GM12801 (cell line): ENCODE data around the gene FAM83F.

ENCODE experiments used
- CTCF ChIP-seq: IDR thresholded peaks from one replicate; pipeline ENCODE4 v1.5.1; 2011; ENCODE audit warnings: control low read depth; ENCODE audit not compliant: insufficient read length; ENCODE audit errors: extremely low read depth

Gene FAM83F

DNA sequence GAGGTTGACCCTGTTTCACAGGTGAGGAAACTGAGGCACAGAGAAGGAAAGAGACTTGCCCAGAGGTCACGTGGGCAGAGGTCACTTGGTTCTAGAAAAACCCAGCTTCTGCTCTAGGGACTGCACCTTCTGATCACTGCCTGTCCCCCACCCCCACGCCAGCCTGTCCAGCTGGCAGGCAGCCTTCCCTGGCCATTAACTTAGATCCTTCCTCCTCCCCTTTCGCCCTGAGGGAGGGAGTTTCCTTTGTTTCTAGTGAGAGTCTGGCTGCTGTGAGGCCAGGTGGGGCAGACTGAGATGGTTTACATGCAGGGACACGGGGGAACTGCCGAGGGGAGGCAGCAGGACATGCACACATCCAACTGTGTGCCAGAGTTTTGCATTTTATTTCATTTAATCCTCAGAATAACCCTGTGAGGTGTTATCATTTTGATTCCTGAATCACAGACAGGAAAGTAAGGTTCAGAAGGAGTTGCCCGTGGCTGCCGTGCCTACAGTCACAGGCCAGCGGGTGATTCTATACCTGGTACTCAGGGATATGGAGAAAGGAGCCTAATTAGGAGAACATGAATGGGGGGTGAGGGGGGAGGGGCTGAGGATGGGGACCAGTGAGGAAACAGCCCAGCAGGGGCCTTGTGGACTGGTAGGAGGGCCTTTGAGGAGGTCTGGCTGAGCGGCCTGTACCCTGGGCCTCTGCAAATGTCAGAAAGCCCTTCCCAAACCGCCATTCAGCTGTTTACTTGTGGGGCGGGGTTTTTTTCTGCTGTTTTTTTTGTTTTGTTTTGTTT lies 3.4 kb downstream of the FAM83F start:
- TF ChIP-seq CTCF: no peak

DNA sequence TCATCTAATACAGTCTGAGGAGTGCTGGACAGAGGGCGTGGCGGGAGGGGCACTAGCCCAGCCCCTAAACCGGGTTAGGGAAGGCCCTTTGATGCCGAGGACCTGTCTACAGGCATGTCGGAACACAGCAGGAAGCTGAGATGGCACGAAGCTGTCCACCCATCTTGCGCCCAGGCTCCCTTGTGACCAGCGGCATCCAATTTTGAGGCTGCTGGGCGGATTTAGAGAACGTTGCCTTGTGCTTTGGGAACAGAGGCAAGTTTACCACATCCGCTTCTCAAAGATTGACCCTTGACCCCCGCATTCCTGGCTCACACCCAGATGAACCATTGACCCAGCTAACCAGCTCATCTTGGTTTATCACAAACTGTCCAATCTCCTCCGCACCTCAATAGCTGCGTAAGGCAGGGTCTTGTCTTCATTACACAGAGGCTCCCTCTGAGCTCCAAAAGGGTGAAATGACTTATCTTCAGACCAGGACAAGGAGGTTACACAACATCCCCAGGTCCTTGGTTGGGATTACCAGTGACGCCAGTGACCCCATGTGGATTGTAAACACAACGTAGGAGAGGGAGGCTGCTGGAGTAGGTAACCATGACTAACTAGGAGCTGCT lies 4.5 kb downstream of the FAM83F start:
- TF ChIP-seq CTCF: no peak

DNA sequence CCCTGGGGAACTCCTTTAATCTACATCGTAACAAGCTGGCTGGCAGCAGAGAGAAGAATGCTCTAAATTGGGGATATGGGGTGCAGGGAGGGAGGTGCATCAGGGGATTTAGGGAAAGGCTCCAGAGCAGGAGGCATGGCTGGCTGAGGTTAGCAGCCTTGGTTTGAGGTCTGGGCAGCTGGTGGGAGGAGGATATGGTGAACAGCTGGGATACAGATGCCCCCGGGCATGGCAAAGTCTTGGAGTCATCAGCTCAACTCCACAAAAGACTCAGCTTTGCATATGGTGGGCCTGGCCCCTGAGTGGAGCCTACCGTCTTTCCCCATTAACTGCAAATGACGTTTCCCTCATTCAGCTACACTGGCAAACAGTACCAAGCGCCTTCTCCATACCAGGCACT lies 5.4 kb downstream of the FAM83F start:
- no peak for TF ChIP-seq CTCF

DNA sequence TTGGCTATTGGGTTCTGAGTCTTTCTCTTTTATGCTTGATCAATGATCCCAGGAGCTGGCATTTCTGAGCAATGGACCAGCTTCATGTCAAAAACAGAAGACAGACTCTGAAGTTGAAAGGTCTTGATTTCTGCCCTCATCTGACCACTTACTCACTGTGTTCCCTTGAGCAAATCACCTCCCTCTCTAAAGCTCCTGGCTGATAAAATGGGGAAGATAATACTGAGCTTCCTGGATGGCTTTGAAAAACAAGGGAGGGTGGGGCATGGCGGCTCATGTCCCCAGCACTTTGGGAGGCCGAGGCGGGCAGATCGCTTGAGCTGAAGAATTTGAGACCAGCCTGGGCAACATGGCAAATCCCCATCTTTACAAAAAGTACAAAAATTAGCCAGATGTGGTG lies 6.4 kb downstream of the FAM83F start:
- no peak for TF ChIP-seq CTCF

GRCh38 chr22:40001800-40002577 lies 7.2 kb downstream of the FAM83F start:
- TF ChIP-seq CTCF: no peak

DNA sequence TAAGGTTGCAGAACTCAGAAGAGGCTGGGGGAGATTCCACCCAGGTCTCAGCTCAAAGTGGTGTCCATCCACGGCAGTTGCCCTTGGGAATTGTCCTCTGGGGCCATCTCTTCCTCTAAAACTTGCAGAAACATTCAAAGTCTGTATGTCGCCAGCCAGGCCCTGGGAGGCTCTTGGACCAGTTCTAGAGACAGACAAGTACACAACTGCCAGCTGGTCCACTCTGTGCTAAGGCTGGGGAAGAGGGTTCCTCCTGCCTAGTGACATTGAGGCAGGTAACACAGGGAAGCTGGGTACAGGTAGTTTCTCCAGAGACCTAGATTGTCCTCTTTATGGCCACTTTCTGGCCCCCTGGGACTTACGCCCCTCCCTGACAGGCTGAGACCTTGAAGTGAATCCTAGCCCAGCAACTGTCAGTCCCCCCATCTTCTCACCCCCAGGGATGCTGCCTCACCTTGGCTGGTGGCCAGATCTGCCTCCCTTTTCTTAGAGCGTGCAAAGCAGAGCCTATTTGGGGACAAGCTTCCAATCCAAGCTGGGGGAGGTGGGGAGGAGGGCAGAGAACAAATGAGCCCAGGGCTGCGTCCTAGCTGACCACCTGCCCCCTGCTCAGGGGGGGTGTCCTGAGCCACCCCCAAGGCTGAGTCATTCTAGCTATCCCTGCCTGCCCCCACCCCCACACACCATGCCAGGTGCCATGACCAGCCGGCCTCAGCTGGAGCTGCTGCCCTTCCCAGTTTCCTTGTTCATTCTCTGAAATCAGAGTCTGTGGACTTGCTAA lies 8.4 kb downstream of the FAM83F start:
- TF ChIP-seq CTCF: no peak

- TF ChIP-seq CTCF: no peak
These were observed 10.1 kb downstream of the FAM83F start for GRCh38 chr22:40004836-40005235.
